Ureter (tissue), 1 donor: ENCODE data around the gene DOCK9. TPM values are rescaled to one million over a fixed set of nuclear protein-coding genes. Genes with fewer than 3 reads are reported as not detected.

Experiments used
- total RNA-seq: library from RNA; stranded (reverse); gene quantifications from one replicate; pipeline ENCODE4 v1.2.4, GENCODE V29; 2023
- donor health status: DM: yes; HTN: yes; CAD: no.

Gene DOCK9
- total RNA-seq, 1 donor from 2014 or later: 108 TPM

Other genes with a start within 250 kb of the DOCK9 start
- gene SLC15A1, start 225.4 kb downstream of the DOCK9 start, total RNA-seq: 8.9 TPM
- 55.9 TPM for gene UBAC2, start 222.8 kb upstream of the DOCK9 start, total RNA-seq